Urothelium cell line (cell line): Measurements from ENCODE around the gene TBC1D2.
"Not testable (repeated sequence)": the region's sequence is repeated elsewhere in the genome, so short reads cannot be mapped to it uniquely, and the experiment has no call there.

Source experiments
- DNase-seq: peaks from one replicate; pipeline ENCODE4 v3.0.0; 2011; ENCODE audit warnings: low spot score, mixed read lengths
- FAIRE-seq: peaks from 2 replicates; lab custom pipeline; 2011; peaks lifted over from hg19 to GRCh38; lab: Jason Lieb, UNC

Gene TBC1D2

DNA sequence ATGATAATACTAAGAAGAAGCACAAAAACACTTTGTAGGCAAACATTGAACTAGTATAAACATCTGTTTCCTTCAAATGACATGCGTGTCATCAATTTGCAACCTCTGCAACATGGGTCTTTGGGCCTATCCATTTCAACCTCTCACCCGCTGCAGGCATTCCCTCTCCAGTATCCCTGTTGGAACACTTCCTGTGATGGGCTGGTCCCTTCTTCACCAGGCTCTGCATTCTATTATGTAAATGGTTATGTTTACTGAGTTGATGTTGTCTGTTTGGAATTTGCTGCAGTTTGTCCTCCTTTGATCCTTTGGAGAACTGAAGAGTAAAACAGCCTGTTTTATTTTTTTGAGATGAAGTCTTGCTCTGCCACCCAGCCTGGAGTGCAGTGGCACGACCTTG lies 16.6 kb upstream of the TBC1D2 start:
- DNase-seq (no peak), FAIRE-seq (no peak)

DNA sequence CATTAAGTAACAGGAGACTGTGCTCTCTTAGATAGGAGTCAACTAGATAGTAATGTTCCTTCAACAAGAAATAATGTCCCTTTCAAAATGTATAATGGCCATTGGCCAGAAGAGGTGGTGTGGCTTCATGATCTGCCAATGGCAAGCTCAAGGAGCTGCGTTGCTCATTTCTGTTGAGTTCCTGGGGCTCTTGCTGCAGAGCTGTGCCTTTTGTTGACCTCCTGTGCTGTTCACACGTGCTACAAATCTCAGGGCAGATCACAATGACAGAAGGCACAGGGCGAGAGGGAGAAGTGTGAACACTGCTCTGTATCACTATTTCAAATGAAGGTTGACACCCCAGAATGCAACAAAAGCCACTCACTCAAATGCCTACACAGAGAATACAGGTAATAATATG lies 16.0 kb upstream of the TBC1D2 start:
- FAIRE-seq (no peak), DNase-seq (no peak)

DNA sequence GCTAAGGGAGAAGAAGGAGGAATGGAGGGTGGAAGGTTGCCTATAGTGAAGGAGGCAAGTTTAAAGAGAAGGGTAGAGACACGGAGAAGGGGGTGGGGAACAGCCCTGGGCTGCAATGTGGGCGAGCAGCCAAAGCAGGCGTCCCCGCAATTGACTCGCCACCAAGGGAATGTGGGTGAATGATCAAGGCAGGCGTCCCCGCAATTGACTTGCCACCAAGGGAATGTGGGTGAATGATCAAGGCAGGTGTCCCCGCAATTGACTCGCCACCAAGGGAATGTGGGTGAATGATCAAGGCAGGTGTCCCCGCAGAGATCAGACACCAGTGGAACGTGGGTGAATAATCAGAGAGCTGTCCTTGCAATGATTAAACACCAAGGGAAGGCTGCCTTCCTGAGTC lies 14.8 kb upstream of the TBC1D2 start:
- DNase-seq, FAIRE-seq: not testable (repeated sequence)

DNA sequence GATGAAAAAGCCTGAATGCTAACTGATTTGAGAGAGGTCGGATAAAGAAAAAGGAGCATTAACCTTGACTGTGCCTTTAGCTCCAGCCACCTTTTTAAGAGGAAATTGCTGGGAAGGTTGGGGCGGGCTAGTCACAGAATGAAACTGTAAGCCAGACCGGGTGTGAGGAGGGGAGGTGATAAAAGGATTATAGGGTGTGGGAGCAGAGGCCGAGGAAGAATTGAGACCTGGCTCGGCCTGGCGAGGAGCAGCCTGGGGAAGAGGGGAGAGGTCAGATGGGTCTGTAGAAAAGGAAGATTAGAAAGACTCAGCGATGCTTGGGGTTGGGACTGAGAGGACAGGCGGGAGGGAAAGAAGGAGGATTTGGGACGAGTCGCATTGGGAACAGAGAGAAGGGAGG lies 14.2 kb upstream of the TBC1D2 start:
- not testable (repeated sequence) for DNase-seq, FAIRE-seq

DNA sequence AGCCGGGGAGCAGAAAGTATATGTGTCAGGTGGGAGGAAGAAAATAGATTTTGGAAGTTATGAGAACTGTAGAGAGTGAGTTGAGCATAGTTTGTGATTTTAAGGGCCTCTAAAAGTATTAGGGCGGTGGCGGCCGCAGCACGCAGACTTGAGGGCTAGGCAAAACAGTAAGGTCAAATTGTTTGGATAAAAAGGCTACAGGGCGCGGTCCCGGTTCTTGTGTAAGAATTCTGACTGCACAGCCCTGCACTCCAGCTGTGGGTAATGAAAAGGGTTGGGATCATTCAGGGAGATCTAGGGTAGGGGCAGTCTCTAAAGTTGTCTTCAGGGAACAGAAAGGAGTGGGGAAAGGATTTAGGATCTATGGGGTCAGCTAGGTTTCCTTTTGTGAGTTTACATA lies 12.1 kb upstream of the TBC1D2 start:
- DNase-seq, FAIRE-seq: not testable (repeated sequence)

DNA sequence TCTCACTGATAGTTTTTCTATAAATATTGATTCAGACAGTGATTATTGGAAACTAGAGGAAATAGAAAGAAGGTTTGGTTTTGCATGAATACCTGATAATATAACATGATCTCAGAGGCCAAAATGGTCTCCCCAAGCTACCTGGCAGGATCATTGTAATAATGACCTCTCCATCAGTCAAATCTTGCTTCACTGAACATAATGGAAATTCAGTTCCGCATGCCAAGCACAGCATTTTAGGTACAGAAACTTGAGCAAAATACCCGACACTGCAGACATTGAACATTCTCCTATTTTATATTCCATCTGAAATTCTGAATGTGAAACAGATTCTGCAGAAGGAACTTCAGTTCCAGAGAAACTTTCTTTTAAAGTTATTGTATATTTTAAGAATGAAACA lies 9.1 kb upstream of the TBC1D2 start:
- FAIRE-seq (no peak), DNase-seq (no peak)

DNA sequence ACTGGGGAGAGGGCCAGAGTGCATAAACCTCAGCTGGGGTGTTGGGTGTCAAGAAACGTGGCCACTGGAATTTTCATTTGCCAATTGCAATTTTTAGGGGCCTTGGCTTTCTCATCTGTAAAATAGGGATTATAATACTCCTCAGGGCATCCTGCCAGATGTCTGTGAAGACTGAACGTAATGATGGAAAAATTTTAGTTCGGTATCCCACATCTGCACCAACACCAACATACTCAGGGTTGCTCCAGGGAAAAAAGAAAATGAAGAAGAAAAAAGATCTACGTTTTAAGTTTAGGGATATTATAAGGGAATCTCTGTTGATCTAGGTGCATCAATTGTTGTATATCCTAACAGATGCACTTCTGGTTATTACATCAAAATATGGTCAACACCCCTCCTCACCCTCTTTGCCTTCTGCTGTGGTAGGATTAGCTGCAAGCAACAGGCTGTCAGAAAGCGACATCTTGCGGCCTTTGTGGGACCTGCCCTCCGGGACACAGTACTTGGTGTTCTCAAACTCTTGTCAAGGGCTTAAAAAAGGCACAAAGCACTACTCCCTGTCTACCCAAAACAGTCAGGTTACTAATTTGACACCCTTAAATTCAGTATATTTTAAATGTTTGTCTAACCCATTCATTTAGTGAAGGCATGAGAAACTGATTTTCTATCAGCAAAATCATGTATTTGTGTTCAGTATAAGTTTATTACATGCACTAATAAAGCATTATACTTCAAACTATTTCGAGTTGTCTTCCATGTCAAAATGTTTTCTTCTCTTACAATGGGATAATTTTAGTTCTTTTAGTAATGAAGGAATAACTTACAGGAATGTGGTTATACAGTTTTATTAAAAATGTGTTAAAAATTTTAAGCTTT lies 8.3 kb upstream of the TBC1D2 start:
- DNase-seq (peak; percentile 75), FAIRE-seq (no peak)

DNA sequence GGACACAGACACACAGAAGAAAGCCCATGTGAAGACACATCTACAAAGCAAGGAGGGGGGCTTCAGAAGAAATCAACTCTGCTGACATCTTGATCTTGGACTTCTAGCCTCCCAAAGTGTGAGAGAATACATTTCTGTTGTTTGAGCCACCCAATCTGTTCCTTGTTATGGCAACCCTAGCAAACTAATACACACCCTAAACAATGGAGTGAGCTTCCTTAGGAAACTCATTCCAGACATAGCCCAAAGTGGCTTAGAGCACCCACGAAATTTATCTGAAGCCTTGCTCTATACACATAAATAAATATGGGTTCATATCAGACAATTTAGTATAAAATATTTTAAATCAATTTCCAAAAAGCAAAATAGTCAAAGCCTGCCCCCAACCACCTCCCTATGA lies 7.6 kb upstream of the TBC1D2 start:
- FAIRE-seq (no peak), DNase-seq (no peak)

DNA sequence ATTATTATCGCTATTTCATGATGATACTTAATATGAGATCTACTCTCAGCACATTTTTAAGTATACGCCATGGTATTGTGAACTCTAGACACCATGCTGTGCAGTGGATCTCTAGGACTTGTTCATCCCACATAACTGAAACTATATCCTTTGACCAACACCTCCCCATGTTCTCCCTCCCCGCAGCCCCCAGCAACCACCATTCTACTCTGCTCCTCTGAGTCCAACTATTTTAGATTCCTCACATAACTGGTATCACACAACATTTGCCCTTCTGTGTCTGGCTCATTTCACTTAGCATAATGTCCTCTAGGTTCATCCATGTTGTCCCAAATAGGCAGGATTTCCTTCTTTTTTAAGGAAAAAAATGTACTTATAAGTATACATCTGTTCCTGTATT lies 6.6 kb upstream of the TBC1D2 start:
- DNase-seq, result no peak
- FAIRE-seq, result no peak

DNA sequence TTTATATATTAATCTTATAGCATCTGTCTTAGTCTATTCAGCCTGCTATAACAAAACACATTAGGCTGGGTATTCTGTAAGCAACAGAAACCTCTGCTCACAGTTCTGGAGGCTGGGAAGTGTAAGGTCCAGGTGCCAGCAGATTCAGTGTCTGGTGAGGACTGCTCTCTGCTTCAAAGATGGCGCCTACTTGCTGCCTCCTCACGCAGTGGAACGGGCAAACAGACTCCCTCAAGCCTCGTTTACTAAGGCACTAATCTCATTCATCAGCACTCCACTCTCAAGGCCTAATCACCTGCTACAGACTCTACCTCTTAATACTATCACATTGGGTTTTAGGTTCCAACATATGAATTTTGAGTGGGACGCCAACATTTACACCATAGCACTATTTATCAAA lies 5.2 kb upstream of the TBC1D2 start:
- DNase-seq, result no peak
- FAIRE-seq, result no peak

DNA sequence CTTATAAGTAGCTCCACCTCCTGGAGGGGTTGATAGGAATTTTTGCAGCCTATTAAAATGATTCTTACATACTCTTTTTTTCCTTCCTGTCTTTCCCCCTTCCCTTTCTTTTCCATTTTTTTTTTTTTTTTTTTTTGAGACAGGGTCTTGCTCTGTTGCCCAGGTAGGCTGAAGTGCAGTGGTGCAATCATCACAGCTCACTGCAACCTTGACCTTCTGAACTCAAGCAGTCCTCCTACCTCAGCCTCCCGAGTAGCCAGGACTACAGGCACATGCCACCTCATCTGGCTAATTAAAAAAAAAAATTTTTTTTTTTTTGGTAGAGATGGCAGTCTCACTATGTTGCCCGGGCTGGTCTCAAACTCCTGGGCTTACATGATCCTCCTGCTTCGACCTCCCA lies 4.3 kb upstream of the TBC1D2 start:
- DNase-seq (no peak), FAIRE-seq (no peak)

DNA sequence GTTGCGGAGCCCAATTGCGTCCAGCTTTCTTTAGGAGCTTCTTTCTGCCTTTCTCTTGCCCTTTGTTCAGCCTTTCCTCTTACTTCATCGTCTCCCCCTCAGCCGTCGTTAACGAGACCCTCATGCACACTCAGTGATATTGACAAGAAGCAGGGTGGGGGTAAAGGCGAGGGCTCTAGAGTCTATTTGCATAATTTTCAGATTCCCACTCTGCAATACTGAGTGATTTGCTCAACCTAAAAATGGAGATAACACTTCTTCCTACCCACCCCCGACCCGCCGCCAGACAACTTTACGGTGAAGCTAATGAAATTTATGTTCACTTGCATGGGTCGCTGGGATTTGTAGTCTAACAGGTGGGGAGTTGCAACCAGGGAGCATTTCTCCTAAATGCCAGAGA lies 1.3 kb upstream of the TBC1D2 start:
- FAIRE-seq (no peak), DNase-seq (no peak)

DNA sequence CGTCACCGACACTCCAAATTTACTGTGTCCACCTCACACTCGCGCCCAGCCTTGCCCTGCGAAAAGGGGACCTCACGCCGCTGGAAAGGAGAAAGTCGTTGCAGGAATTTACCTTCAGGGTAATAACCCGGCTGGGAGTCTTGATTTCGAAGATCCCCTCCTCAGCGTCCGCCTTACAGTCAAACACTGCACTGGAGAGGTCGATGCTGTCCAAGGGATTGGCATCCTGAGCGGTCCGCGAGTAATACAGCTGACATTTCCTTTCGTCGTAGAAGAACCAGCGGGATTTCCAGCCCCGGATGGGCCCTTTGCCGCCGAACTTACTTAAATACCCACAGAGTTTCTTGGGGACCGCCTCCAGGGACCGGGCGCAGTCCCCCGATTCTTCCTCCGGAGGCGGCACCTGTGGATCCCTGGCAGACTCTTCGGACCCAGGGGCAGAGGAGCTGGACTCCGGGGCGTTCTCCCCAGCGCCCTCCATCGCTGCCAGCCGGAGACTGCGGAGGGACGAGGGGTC lies 330 bp downstream of the TBC1D2 start:
- FAIRE-seq (no peak), DNase-seq (peak; percentile 48)

DNA sequence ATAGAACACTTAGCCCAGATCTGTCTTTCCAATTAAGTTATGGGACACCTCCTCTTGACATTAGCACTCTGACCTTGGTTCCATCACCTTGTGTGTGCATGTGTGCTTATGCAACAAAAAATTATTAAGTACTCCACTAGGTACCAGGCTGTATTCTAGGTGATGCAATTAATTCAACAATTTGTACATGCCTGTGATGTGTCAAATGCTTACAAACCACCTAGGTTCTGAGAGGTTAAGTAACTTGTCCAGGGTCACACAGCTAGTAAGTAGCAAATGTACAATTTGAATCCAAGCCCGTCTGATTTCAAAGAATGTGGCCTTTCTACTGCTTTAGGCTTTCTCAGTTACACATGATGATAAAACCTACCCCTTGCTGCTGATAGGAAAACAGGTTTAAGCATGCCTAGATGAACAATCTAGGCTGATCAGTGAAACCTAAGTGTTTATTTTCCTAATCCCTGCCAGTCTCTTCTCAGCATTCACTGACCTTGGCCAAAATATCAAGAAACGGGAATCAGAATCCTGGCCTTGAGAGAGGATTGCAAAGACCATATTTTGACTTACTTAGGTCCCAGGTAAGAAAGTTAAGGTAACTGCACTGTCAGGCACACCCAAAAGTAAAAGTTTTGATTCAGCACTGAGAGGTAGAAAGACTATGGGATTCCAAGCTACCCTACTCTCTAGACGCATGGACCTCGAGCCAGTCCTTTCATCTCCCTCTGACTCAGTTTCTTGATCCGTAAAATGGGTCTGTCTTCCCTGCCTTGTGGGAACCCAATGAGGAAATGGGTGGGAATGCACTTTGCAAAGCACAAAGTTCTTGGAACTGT lies 1.0 kb downstream of the TBC1D2 start:
- FAIRE-seq (no peak), DNase-seq (no peak)

DNA sequence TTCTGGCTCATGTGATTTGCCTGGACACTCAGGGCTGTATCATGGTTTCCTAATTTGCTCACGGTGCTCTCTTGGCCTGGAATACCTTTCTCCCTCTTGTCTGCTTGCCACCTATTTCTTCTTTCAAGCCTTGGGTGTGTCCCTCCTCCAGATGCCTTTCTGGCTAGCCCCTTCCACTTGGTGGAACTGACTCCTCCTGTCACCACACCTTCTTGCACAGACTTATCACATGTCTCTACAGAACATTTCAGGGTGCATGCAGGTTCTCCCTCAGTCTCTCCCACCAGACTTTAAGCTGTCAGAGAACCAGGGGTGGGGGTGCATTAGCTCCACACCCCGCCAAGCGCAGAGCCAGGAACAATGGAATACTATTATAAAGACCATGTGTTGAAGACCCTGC lies 1.9 kb downstream of the TBC1D2 start:
- DNase-seq (no peak), FAIRE-seq (no peak)

DNA sequence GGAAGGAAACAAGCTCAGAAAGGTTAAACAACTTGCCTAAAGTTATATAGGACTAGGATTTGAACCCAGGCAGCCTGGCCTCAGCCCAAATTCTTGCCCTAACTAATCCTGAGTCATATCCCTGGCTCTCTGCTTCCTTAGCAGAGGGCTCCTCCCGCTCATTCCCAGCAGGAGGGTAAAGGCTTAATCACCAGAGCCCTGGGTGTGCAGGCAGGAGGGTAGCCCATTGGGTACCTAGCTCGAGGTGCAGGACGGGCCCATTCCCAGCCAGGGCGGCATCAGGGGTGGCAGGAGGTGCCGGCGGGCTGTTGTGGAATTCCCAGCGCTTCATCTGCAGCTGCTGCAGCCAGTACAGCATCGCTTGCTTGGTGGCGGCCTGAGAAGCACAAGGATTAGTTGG lies 3.9 kb downstream of the TBC1D2 start:
- FAIRE-seq (no peak), DNase-seq (peak; percentile 76)

DNA sequence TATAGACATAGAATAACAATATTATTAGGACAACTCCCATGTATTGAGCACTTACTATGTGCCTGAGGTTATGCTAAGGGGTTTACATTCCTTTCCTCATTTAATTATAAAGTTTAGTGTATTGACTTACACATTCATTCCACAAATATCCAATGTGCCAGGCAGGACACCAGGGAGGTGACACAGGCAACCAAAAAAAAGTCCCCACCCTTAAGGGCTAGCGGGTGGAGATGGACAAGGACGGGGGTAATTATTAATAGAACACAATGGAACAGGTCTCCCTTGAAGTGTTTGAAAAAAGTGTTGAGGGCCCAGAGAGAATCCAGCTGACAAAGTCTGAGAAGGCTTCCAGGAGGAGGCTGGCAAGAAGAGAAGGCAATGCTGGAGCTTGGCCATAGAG lies 5.7 kb downstream of the TBC1D2 start:
- FAIRE-seq (no peak), DNase-seq (no peak)

DNA sequence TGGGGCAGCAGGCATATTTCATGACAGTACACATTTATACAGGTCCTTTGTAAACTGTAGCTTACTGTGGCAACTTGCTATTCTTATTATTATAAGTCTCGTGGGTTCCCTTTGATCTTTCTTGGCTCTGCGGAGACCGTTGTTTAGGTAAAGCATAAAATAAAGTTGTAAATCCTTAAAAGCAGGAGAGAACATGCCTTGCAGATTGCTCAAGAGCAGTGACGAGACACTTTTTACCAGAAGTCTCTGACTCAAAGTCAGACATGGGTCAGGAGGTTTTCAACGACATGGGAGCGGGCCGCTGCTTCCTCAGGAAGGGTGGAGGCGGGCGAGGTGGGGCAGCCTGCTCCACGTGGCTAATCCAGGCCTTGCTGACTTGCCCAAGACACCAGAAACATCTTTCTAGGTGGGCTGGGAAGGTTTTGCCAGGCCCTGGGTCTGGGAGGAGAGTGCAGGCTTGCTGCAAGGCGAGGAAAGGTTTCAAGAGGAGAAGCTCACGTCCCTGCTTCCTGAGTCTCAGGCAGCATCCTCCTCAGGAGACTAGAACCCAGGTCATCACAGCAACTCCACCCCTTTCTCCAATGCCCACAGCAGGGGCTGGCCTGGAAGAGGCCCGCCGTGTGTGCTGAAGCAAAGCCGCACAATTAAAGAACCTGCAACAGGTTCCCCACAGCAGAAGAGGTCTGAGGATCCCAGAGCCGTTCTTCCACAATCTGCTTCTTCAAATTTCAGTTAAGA lies 6.5 kb downstream of the TBC1D2 start:
- DNase-seq (peak; percentile 38), FAIRE-seq (no peak)

DNA sequence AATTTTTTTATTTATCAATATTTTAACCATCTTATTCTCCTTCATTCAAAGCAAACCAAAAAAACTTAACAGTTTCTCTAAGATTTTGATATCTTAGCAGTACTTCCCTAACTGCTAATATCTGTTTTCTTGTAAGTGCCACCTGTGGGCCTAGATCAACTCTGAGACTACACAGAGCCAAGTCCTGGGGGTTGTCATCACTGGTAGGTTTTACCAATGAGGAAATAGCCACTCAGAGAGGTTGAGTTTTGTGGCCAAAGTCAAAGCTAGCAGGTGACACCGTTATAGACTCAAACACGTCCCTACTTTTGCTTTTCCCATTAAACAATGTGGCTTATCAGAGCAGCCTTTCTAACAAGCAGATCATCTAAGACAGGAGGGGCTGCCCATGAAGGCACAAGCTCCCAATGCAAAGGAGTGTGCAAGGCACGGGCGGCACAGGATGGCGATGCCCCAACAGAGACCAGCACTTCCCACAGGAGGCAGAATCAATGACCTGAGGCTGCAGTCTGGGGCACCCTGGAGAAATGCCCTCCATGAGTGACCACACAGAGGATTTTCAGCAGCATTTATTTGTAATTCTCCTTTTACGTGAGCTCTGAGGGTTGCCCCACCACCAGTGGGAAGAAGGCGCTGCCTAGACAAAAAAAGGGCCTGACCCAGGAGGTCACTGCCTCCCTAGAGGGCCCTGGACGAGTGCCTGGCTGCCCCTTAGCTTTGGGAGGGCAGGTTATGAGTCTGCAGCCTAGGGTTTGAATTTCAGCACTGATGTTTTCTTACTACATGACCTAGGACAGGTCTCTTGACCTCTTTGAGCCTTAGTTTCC lies 7.4 kb downstream of the TBC1D2 start:
- no peak for FAIRE-seq
- DNase-seq, result no peak

DNA sequence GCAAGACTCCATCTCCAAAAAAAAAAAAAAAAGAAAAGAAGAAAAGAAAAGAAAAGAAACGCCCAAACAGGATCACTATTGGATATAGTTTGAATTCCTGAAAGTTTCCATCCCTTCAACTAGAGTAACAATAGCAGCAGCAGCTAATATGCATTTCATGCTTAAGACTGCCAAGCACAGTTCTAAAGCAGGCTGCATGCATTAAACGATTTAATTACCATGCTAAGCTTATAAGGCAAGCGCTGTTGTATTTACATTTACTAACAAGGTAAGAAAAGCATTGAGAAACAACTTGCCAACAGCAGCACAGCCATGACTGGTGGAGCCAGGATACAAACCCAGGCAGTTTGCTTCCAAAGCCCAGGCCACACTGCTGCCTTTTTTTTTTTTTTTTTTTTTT lies 13.0 kb downstream of the TBC1D2 start:
- DNase-seq, result no peak

More for the DNA sequence above, 13.0 kb downstream of the TBC1D2 start:
- FAIRE-seq, result no peak
